Prostate gland (tissue), 2 donors: Measurements from ENCODE around the gene NUDT1. TPM values are rescaled to one million over a fixed set of nuclear protein-coding genes. Genes with fewer than 3 reads are reported as not detected.

Experiments
- DNase-seq: peaks from one replicate; pipeline ENCODE4 v3.0.0-alpha.2; 2019; ENCODE audit warnings: low spot score
- H3K27ac ChIP-seq, 2 donors: fragments of 200-600 bp; sonication (generic); 2 replicates each; pipeline ENCODE4 v1.5.1; 2017 to 2019
- H3K27me3 ChIP-seq: fragments of 200-600 bp; sonication (generic); replicated peaks from 2 replicates; pipeline ENCODE4 v1.5.1; 2019; ENCODE audit not compliant: insufficient read depth
- H3K36me3 ChIP-seq, 2 donors: fragments of 200-600 bp; sonication (generic); 1 replicate in 1 of 2; 2 replicates in 1 of 2; pipeline versions ENCODE4 v1.5.1 to v1.8.1; 2017 to 2019
- H3K4me1 ChIP-seq: fragments of 200-600 bp; sonication (generic); replicated peaks from 2 replicates; pipeline ENCODE4 v1.5.1; 2019
- H3K4me3 ChIP-seq, 2 donors: fragments of 200-600 bp; sonication (generic); 2 replicates each; pipeline ENCODE4 v1.5.1; 2017 to 2019
- H3K9me3 ChIP-seq: fragments of 200-600 bp; sonication (generic); 2 replicates; pipeline ENCODE4 v1.5.1; 2017
- POLR2A ChIP-seq: fragments of 450-650 bp; IDR thresholded peaks from one replicate; pipeline ENCODE4 v1.6.1; 2016; ENCODE audit warnings: antibody characterized with exemption, mild to moderate bottlenecking
- POLR2AphosphoS5 ChIP-seq: sonication (generic); formaldehyde crosslinking; IDR thresholded peaks from one replicate; pipeline ENCODE4 v1.6.1; 2017; ENCODE audit warnings: antibody characterized with exemption
- WGBS: methylation state at CpG from one replicate; pipeline ENCODE4 v1.1.5; 2018; 5-methylcytosine and 5-hydroxymethylcytosine counted together
- intact Hi-C: fragments of 100-400 bp; cut with DNase I; formaldehyde crosslinking; loops from one replicate; pipeline ENCODE4 v1.14.2; 2022
- total RNA-seq, 2 donors: library from RNA; depleted of rRNA; stranded (reverse); fragments of >200 nt; gene quantifications; one replicate each; pipeline ENCODE4 v1.1.0, GENCODE V29; 2016
- TF ChIP-seq, protein P1 (sequence below), 4 experiments: fragments of 200-600 bp in 2 of 4; fragments of 450-650 bp in 2 of 4; sonication (generic) in 2 of 4; IDR thresholded peaks; 1 replicate in 3 of 4; 2 replicates in 1 of 4; pipeline ENCODE4 v1.5.1; 2016 to 2019; ENCODE audit warnings: antibody characterized with exemption in 4 of 4, mild to moderate bottlenecking in 2 of 4, moderate library complexity in 2 of 4

NUDT1 gene
- total RNA-seq, 2 donors from 2014 or later: 18.1 to 35.3 TPM

DNA sequence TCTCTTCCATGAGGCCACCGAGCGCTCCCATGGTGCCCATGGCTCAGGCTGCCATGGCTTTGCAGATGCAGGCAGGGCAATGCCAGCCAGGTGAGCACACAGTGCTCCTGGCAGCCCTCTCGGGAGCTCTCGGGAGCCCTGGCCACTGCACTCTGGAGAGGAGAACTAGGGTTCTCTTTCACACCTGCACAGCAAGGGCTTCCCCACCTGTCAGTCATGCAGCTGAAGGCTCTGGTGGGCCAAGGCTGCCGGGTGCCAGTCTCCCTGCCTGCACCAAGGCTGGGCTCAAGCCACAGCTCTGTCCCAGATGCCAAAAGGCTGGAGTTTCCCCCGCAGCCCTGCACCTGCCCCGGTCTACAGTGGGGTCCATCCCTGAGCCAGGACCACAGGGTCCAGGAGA is 32.6 kb downstream of the NUDT1 start:
- no peak for DNase-seq
- H3K27me3 ChIP-seq: no peaks in the 10 kb centered on the region
- H3K4me1 ChIP-seq: no peaks in the 10 kb centered on the region
- intact Hi-C loops: no loop called here
- TF ChIP-seq POLR2AphosphoS5 (no peak), POLR2A (no peak)
- TF ChIP-seq, protein P1, sequence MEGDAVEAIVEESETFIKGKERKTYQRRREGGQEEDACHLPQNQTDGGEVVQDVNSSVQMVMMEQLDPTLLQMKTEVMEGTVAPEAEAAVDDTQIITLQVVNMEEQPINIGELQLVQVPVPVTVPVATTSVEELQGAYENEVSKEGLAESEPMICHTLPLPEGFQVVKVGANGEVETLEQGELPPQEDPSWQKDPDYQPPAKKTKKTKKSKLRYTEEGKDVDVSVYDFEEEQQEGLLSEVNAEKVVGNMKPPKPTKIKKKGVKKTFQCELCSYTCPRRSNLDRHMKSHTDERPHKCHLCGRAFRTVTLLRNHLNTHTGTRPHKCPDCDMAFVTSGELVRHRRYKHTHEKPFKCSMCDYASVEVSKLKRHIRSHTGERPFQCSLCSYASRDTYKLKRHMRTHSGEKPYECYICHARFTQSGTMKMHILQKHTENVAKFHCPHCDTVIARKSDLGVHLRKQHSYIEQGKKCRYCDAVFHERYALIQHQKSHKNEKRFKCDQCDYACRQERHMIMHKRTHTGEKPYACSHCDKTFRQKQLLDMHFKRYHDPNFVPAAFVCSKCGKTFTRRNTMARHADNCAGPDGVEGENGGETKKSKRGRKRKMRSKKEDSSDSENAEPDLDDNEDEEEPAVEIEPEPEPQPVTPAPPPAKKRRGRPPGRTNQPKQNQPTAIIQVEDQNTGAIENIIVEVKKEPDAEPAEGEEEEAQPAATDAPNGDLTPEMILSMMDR (IDR thresholded peaks at IDR 0.05): no peak
- H3K36me3 ChIP-seq: no peaks in the 10 kb centered on the region
- no peak overlapping the region for H3K27ac ChIP-seq
- 89% methylated on average over 7 of the region's 7 CpGs for WGBS
- H3K4me3 ChIP-seq: no peak overlapping the region
- no peaks in the 10 kb centered on the region for H3K9me3 ChIP-seq

DNA sequence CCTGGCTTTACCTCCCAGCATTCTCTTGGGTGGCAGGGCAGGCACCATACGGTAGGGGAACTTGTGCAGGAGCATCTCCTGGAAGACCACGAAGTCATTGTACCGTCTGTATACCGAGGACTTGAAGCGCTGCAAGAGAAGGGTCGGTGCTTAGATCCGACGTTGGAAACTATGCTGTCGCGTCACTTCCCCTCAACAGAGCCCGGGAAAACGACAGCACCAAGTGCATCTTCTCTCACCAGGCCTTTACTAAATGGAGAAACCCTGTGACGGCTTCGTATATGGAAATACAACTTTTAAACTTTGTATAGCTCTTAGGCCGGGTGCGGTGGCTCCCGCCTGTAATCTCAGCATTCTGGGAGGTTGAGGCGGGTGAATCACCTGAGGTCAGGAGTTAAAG is 33.1 kb downstream of the NUDT1 start:
- H3K27me3 ChIP-seq: no peaks in the 10 kb centered on the region
- H3K36me3 ChIP-seq: no peaks in the 10 kb centered on the region
- intact Hi-C loops: no loop called here
- H3K4me3 ChIP-seq: no peak overlapping the region
- no peaks in the 10 kb centered on the region for H3K9me3 ChIP-seq
- no peak overlapping the region for H3K27ac ChIP-seq
- WGBS: 91% methylated on average over 18 of the region's 18 CpGs
- TF ChIP-seq POLR2A: no peak
- H3K4me1 ChIP-seq: no peaks in the 10 kb centered on the region
- DNase-seq: no peak

DNA sequence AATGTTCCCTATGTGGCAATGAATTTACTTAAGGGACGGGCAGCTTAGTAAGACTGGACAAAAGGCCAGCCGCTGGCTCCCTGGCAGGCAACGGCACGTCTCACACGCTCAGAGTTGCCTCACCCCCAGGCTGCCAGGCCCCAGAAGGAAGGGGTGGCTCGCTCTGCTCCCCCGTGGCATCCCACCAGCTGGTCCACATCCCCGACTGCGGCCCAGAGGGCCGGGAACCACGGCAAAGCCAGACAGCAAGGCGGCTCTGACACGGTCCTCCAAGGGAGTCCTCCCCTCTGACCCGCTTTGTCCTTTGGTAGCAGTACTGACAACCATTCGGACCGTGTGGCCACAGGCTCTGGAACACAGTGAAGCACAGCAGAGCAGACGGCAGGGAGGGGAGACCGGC is 34.1 kb downstream of the NUDT1 start:
- no peak for DNase-seq
- 87% methylated on average over 18 of the region's 18 CpGs for WGBS
- intact Hi-C loops: no loop called here
- TF ChIP-seq, protein P1 (IDR thresholded peaks at IDR 0.05): no peak
- no peak for TF ChIP-seq POLR2A
- no peak for TF ChIP-seq POLR2AphosphoS5
- Histone ChIP-seq H3K4me1 (no peaks in the 10 kb centered on the region), H3K27ac (no peak overlapping the region), H3K9me3 (no peaks in the 10 kb centered on the region), H3K4me3 (no peak overlapping the region), H3K27me3 (no peaks in the 10 kb centered on the region), H3K36me3 (no peaks in the 10 kb centered on the region)

DNA sequence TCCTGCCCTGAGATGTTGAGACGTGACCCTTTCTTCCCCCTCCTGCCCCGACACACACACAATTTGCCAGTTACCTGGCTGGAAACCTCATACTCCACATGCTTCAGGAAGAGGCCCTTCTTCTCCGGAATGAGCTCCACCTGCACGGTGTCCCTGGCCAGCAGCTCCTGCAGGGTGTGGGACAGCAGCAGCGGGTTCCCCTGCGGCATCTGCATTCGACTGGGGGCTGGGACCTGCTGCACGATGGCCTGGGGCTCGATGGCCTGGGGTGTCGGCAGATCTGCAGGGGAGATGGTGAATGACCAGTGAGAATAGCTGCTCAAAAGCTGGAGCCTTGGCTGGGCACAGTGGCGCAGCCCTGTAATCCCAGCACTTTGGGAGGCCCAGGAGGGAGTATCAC is 36.0 kb downstream of the NUDT1 start:
- TF ChIP-seq, protein P1 (IDR thresholded peaks at IDR 0.05): no peak
- H3K4me3 ChIP-seq: no peak overlapping the region
- no peaks in the 10 kb centered on the region for H3K27me3 ChIP-seq
- no peaks in the 10 kb centered on the region for H3K9me3 ChIP-seq
- H3K36me3 ChIP-seq: no peaks in the 10 kb centered on the region
- intact Hi-C loops: no loop called here
- no peak for DNase-seq
- H3K4me1 ChIP-seq: no peaks in the 10 kb centered on the region
- H3K27ac ChIP-seq: no peak overlapping the region
- WGBS: 93% methylated on average over 11 of the region's 11 CpGs

DNA sequence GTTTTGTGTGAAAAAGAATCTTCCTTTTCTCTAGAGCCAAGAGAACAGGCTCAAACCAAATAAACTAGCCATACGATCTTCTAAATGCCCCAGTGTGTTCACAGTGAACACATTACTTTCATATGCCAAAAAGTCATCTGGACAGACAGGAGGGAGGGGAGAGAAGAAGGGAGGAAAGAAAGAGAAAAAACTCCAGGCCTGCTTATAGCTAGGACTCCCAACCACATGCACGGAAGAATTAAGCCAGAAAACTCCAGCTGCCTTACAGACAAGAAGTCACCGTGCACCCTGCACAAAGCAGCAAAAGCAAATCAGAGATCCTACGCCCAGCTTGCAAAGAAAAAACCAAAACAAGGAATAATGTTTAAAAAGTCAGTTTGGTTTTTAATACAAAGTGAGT is 37.9 kb downstream of the NUDT1 start:
- no peaks in the 10 kb centered on the region for H3K4me1 ChIP-seq
- TF ChIP-seq POLR2AphosphoS5 (no peak), POLR2A (no peak)
- TF ChIP-seq, protein P1 (IDR thresholded peaks at IDR 0.05): no peak
- intact Hi-C loops: no loop called here
- no peaks in the 10 kb centered on the region for H3K27me3 ChIP-seq
- no peak overlapping the region for H3K27ac ChIP-seq
- no peak for DNase-seq
- no peak overlapping the region for H3K4me3 ChIP-seq
- H3K9me3 ChIP-seq: no peaks in the 10 kb centered on the region
- no peaks in the 10 kb centered on the region for H3K36me3 ChIP-seq
- WGBS: 39% methylated on average over 4 of the region's 4 CpGs
